ENCODE data around the gene SERTAD4.

Gene SERTAD4

GRCh38 chr1:210200124-210200736, 32.4 kb upstream of the SERTAD4 start:
- no peak overlapping the region for H3K4me3 ChIP-seq (ENCODE audit: control insufficient read depth, low read depth, low read length)
- TF ChIP-seq, protein P1, sequence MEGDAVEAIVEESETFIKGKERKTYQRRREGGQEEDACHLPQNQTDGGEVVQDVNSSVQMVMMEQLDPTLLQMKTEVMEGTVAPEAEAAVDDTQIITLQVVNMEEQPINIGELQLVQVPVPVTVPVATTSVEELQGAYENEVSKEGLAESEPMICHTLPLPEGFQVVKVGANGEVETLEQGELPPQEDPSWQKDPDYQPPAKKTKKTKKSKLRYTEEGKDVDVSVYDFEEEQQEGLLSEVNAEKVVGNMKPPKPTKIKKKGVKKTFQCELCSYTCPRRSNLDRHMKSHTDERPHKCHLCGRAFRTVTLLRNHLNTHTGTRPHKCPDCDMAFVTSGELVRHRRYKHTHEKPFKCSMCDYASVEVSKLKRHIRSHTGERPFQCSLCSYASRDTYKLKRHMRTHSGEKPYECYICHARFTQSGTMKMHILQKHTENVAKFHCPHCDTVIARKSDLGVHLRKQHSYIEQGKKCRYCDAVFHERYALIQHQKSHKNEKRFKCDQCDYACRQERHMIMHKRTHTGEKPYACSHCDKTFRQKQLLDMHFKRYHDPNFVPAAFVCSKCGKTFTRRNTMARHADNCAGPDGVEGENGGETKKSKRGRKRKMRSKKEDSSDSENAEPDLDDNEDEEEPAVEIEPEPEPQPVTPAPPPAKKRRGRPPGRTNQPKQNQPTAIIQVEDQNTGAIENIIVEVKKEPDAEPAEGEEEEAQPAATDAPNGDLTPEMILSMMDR (conservative IDR thresholded peaks at IDR 0.05; ENCODE audit: control insufficient read depth, insufficient read depth, low read depth, low read length) = no peak
- no peak for DNase-seq (ENCODE audit: low read depth)

- no peak overlapping the region for H3K4me3 ChIP-seq (ENCODE audit: control insufficient read depth, low read depth, low read length)
- TF ChIP-seq, protein P1 (conservative IDR thresholded peaks at IDR 0.05; ENCODE audit: control insufficient read depth, insufficient read depth, low read depth, low read length) = no peak
Measured at GRCh38 chr1:210201681-210202080, 30.9 kb upstream of the SERTAD4 start.

GRCh38 chr1:210207597-210208450, 24.8 kb upstream of the SERTAD4 start:
- TF ChIP-seq, protein P1 (conservative IDR thresholded peaks at IDR 0.05; ENCODE audit: control insufficient read depth, insufficient read depth, low read depth, low read length) = no peak
- no peak for DNase-seq (ENCODE audit: low read depth)
- no peak overlapping the region for H3K4me3 ChIP-seq (ENCODE audit: control insufficient read depth, low read depth, low read length)

More at GRCh38 chr1:210201681-210202080, 30.9 kb upstream of the SERTAD4 start:
- DNase-seq (ENCODE audit: low read depth) = peak; percentile 6

DNA sequence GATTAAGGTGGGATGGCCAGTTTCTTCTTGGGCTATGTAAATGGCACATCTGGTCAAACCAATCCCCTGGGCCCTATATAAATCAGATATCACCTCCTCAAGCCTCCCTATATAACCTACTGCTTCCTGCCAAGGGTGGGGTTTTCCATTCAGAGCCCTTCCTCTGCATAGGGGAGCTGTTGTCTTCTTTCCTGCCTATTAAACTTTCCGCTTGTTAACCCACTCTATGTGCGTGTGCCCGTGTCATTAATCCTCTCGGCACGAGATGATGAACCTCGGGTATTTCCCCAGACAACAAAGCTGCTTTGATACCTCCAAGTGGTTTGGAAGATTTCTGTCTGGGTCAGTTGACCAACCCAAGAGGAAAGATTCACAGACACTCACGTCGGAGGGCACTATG, 19.3 kb upstream of the SERTAD4 start:
- TF ChIP-seq, protein P1 (conservative IDR thresholded peaks at IDR 0.05; ENCODE audit: control insufficient read depth, insufficient read depth, low read depth, low read length) = no peak
- H3K4me3 ChIP-seq (ENCODE audit: control insufficient read depth, low read depth, low read length) = no peak overlapping the region
- no peak for DNase-seq (ENCODE audit: low read depth)

DNA sequence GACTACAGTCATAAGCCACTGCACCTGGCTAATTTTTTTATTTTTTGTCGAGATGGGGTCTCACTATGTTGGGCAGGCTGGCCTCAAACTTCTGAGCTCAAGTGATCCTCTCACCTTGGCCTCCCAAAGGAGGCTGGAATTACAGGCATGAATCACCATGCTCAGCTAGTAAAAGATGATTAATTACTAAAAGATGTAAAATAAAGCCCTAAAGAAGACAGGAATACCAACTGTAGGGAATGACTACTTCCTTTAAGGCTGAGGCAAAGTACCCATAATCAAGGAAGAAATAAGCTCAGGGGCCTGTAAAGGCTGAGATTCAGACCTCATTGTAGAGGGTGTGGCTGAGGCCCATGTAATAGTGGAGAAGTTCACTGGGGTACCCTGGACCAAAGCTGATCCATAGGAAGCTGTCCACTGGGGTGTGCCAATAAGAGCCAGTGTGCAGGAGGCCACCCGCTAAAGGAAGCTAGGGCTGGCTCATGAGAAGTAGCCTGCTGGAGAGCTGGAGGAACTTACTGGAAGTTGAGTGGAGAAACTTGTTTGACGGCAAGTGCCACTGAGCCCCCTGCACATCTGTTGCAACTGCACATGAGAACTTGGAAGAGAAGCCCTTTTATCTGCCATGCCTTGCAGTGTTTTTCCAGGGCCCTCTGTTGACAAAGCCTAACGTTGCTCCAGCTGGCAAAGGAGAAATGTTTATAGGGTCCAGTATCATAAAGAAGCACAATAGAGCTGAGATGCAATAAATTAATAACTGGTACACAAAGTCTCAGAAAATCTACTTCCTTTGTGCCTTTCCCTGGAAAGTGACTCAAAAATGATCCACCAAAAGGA, 17.8 kb upstream of the SERTAD4 start:
- H3K4me3 ChIP-seq (ENCODE audit: control insufficient read depth, low read depth, low read length) = no peak overlapping the region
- no peak for DNase-seq (ENCODE audit: low read depth)
- TF ChIP-seq, protein P1 (conservative IDR thresholded peaks at IDR 0.05; ENCODE audit: control insufficient read depth, insufficient read depth, low read depth, low read length) = no peak

- H3K4me3 ChIP-seq (ENCODE audit: control insufficient read depth, low read depth, low read length) = no peak overlapping the region
- DNase-seq (ENCODE audit: low read depth) = no peak
- TF ChIP-seq, protein P1 (conservative IDR thresholded peaks at IDR 0.05; ENCODE audit: control insufficient read depth, insufficient read depth, low read depth, low read length) = no peak
Measured at GRCh38 chr1:210217482-210217881, 15.1 kb upstream of the SERTAD4 start.

Data from fibroblast of mammary gland (primary cell).